22Rv1 (cell line): Measurements from ENCODE around the gene CEP192.

Source experiments
- H3K27ac ChIP-seq: fragments of 450-650 bp; 2 replicates; pipeline ENCODE4 v1.5.1; 2017
- ZFX ChIP-seq: fragments of 450-650 bp; IDR thresholded peaks from 2 replicates; pipeline ENCODE4 v1.6.1; 2017; ENCODE audit warnings: antibody characterized with exemption, borderline replicate concordance
- TF ChIP-seq, protein P1 (sequence below): fragments of 450-650 bp; IDR thresholded peaks from 2 replicates; pipeline ENCODE4 v1.5.1; 2017; ENCODE audit warnings: mild to moderate bottlenecking

The CEP192 gene

DNA sequence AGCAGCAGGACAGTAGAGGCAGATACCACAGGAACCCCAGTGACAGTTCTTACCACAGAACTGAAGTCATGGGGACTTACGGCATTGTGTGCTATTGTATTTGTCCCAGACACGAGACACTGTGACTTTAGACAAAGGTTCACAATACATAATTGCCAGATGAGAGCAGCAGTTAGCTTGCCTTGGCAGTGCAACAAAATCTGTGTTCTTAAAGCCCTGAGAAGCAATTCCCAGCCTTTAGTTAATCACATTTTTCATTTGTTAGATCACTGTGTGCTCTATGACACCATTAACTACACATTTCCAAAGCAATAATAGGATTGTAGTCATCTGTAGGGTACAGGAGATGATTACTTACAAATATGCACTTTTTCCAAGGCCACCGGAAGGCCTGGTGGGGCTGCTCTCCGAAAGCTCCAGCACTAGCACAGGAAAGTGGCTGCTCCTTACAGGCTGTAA, 129.8 kb downstream of the CEP192 start:
- no peak overlapping the region for H3K27ac ChIP-seq
- TF ChIP-seq, protein P1, sequence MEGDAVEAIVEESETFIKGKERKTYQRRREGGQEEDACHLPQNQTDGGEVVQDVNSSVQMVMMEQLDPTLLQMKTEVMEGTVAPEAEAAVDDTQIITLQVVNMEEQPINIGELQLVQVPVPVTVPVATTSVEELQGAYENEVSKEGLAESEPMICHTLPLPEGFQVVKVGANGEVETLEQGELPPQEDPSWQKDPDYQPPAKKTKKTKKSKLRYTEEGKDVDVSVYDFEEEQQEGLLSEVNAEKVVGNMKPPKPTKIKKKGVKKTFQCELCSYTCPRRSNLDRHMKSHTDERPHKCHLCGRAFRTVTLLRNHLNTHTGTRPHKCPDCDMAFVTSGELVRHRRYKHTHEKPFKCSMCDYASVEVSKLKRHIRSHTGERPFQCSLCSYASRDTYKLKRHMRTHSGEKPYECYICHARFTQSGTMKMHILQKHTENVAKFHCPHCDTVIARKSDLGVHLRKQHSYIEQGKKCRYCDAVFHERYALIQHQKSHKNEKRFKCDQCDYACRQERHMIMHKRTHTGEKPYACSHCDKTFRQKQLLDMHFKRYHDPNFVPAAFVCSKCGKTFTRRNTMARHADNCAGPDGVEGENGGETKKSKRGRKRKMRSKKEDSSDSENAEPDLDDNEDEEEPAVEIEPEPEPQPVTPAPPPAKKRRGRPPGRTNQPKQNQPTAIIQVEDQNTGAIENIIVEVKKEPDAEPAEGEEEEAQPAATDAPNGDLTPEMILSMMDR = no peak
- no peak for TF ChIP-seq ZFX

GRCh38 chr18:13124411-13124810, 133.2 kb downstream of the CEP192 start:
- no peak for TF ChIP-seq ZFX
- TF ChIP-seq, protein P1 = no peak
- no peak overlapping the region for H3K27ac ChIP-seq

GRCh38 chr18:13125191-13125590, 134.0 kb downstream of the CEP192 start:
- TF ChIP-seq, protein P1 = no peak
- TF ChIP-seq ZFX = no peak

GRCh38 chr18:13126966-13127598, 135.9 kb downstream of the CEP192 start:
- no peak overlapping the region for H3K27ac ChIP-seq
- TF ChIP-seq, protein P1 = no peak
- no peak for TF ChIP-seq ZFX

More at GRCh38 chr18:13125191-13125590, 134.0 kb downstream of the CEP192 start:
- no peak overlapping the region for H3K27ac ChIP-seq

- TF ChIP-seq ZFX = no peak
- TF ChIP-seq, protein P1 = no peak
- H3K27ac ChIP-seq = no peak overlapping the region
Measured at GRCh38 chr18:13131283-13131682, 140.1 kb downstream of the CEP192 start.

- TF ChIP-seq ZFX = no peak
- TF ChIP-seq, protein P1 = no peak
- no peak overlapping the region for H3K27ac ChIP-seq
Measured at GRCh38 chr18:13134551-13135401, 143.6 kb downstream of the CEP192 start.
